A673 (cell line): ENCODE results near the gene SMIM7. TPM values are rescaled to one million over a fixed set of nuclear protein-coding genes. Genes with fewer than 3 reads are reported as not detected.

Source experiments
- BruUV-seq: library from RNA; stranded (reverse); fragments of 400-500 nt; replicated peaks from 2 replicates; lab custom pipeline; 2021; lab: Mats Ljungman, UMichigan
- CTCF ChIA-PET: fragments of 300-600 bp; sonication (Branson Sonifier 250); formaldehyde crosslinking; loops from one replicate; lab custom pipeline; 2022; ENCODE audit warnings: antibody characterized with exemption; lab: Charles Lee
- POLR2A ChIA-PET: fragments of 300-600 bp; sonication (Branson Sonifier 250); formaldehyde crosslinking; loops from one replicate; lab custom pipeline; 2022; ENCODE audit warnings: antibody characterized with exemption; ENCODE audit not compliant: low non-redundant PET; lab: Charles Lee
- DNase-seq: peaks from one replicate; pipeline ENCODE4 v3.0.0-alpha.2; 2015; ENCODE audit warnings: low spot score
- H3K27ac ChIP-seq: fragments of 200-600 bp; sonication (generic); 2 replicates; pipeline ENCODE4 v1.5.1; 2016; ENCODE audit warnings: mixed run types, low read depth, mild to moderate bottlenecking, mixed read lengths, antibody characterized with exemption, low read length; ENCODE audit not compliant: poor library complexity, severe bottlenecking
- H3K27me3 ChIP-seq: fragments of 200-600 bp; sonication (generic); replicated peaks from 2 replicates; pipeline ENCODE4 v1.6.1; 2017; ENCODE audit warnings: mixed run types, low read depth, mild to moderate bottlenecking, mixed read lengths, antibody characterized with exemption, low read length; ENCODE audit not compliant: insufficient read depth, poor library complexity
- H3K36me3 ChIP-seq: fragments of 200-600 bp; sonication (generic); 2 replicates; pipeline ENCODE4 v1.6.1; 2016; ENCODE audit warnings: mixed run types, mild to moderate bottlenecking, mixed read lengths, antibody characterized with exemption, low read length; ENCODE audit not compliant: insufficient read depth, poor library complexity, severe bottlenecking
- H3K4me1 ChIP-seq: fragments of 200-600 bp; sonication (generic); 2 replicates; pipeline ENCODE4 v1.6.1; 2017; ENCODE audit warnings: mixed run types, mild to moderate bottlenecking, mixed read lengths, antibody characterized with exemption, low read length; ENCODE audit not compliant: insufficient read depth, poor library complexity, severe bottlenecking
- H3K4me3 ChIP-seq: fragments of 200-600 bp; sonication (generic); 2 replicates; pipeline ENCODE4 v1.5.1; 2016; ENCODE audit warnings: low read depth, mixed run types, mild to moderate bottlenecking, mixed read lengths, low read length; ENCODE audit not compliant: poor library complexity, severe bottlenecking
- H3K9me3 ChIP-seq: fragments of 200-600 bp; sonication (generic); 2 replicates; pipeline ENCODE4 v1.6.1; 2016; ENCODE audit warnings: mixed run types, low read depth, mild to moderate bottlenecking, mixed read lengths, antibody characterized with exemption, low read length; ENCODE audit not compliant: poor library complexity, severe bottlenecking
- EZH2 ChIP-seq: fragments of 200-600 bp; sonication (generic); IDR thresholded peaks from 2 replicates; pipeline ENCODE4 v1.6.1; 2017; ENCODE audit warnings: borderline replicate concordance, low read depth, mild to moderate bottlenecking, mixed read lengths, antibody characterized with exemption, low read length; ENCODE audit not compliant: poor library complexity, severe bottlenecking
- intact Hi-C: fragments of 100-400 bp; cut with micrococcal nuclease; formaldehyde crosslinking; loops from one replicate; pipeline ENCODE4 v1.10.0; 2022; ENCODE audit not compliant: unreplicated experiment
- total RNA-seq: library from RNA; stranded (reverse); gene quantifications from 2 replicates; pipeline ENCODE4 v1.2.3, GENCODE V29; 2021
- TF ChIP-seq, protein P1 (sequence below): fragments of 300-800, 200-600 bp; sonication (generic); conservative IDR thresholded peaks from 2 replicates; pipeline ENCODE4 v1.5.1; 2017; ENCODE audit warnings: low read depth, mild to moderate bottlenecking, antibody characterized with exemption, low read length, moderate library complexity, mixed read lengths

SMIM7 gene
- total RNA-seq, 1 experiment from 2014 or later: 82.7 TPM

DNA sequence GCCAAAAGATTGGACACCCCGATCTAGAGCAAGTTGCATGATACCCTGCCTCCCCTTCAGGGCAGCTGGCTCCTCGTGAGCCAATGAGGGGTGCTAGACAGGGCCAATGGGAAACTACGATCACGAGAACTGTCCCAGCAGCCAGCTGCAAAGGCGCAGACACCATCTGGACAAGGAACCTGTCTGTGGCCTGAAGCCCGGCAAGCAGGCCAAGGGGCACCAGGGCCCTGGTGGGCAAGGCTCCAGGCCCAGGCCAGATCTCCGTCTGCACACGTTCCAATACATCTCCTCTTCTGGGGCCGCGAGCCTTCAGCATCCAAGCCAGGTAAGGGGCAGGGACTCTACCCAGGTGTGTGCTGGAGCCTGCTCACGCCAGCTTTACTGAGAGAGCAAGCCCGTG is 52.1 kb downstream of the SMIM7 start:
- H3K27ac ChIP-seq: no peak overlapping the region
- no peaks in the 10 kb centered on the region for H3K27me3 ChIP-seq
- no peak for DNase-seq
- ChIA-PET CTCF (no interaction called here), POLR2A (no interaction called here)
- no TSS peak for BruUV-seq
- TF ChIP-seq, protein P1, sequence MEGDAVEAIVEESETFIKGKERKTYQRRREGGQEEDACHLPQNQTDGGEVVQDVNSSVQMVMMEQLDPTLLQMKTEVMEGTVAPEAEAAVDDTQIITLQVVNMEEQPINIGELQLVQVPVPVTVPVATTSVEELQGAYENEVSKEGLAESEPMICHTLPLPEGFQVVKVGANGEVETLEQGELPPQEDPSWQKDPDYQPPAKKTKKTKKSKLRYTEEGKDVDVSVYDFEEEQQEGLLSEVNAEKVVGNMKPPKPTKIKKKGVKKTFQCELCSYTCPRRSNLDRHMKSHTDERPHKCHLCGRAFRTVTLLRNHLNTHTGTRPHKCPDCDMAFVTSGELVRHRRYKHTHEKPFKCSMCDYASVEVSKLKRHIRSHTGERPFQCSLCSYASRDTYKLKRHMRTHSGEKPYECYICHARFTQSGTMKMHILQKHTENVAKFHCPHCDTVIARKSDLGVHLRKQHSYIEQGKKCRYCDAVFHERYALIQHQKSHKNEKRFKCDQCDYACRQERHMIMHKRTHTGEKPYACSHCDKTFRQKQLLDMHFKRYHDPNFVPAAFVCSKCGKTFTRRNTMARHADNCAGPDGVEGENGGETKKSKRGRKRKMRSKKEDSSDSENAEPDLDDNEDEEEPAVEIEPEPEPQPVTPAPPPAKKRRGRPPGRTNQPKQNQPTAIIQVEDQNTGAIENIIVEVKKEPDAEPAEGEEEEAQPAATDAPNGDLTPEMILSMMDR: no peak
- no peak for TF ChIP-seq EZH2
- no peaks in the 10 kb centered on the region for H3K9me3 ChIP-seq
- intact Hi-C loops: no loop called here
- H3K4me1 ChIP-seq: peaks cover 18% of the 10 kb centered on the region
- no peaks in the 10 kb centered on the region for H3K36me3 ChIP-seq
- no peak overlapping the region for H3K4me3 ChIP-seq

GRCh38 chr19:16605553-16605994 is 54.4 kb downstream of the SMIM7 start:
- Histone ChIP-seq H3K4me1 (peaks cover 7% of the 10 kb centered on the region), H3K36me3 (no peaks in the 10 kb centered on the region), H3K4me3 (no peak overlapping the region), H3K27ac (no peak overlapping the region), H3K27me3 (no peaks in the 10 kb centered on the region), H3K9me3 (no peaks in the 10 kb centered on the region)
- CTCF ChIA-PET: no interaction called here
- TF ChIP-seq, protein P1: no peak
- TF ChIP-seq EZH2: no peak
- BruUV-seq: no TSS peak
- POLR2A ChIA-PET: no interaction called here
- intact Hi-C loops: no loop called here
- DNase-seq: no peak

- POLR2A ChIA-PET: no interaction called here
- Histone ChIP-seq H3K27ac (no peak overlapping the region), H3K27me3 (no peaks in the 10 kb centered on the region), H3K4me3 (no peak overlapping the region), H3K36me3 (no peaks in the 10 kb centered on the region), H3K4me1 (peaks cover 7% of the 10 kb centered on the region), H3K9me3 (no peaks in the 10 kb centered on the region)
- no TSS peak for BruUV-seq
- CTCF ChIA-PET: no interaction called here
- TF ChIP-seq EZH2: no peak
- intact Hi-C loops: no loop called here
- DNase-seq: no peak
These were observed 54.8 kb downstream of the SMIM7 start for GRCh38 chr19:16605115-16605514.

DNA sequence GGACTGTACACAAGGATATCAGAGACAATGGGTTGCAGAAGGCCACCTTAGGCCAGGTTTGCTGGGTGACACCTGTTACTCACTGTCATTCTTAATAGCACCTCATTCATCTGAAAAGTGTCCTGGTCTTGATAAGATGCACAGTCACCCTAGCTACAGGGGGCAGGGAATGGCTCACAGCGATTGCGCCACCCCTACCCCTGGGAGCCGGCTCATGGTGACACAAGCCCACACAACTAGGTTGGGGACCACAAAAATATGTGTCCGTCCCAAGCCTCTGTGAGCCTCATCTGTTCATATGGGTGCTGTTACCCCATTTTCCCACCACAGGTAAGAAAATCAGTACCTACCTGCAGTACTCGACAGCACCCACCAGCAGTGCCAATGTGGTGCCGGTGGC is 55.3 kb downstream of the SMIM7 start:
- no peaks in the 10 kb centered on the region for H3K9me3 ChIP-seq
- intact Hi-C loops: no loop called here
- TF ChIP-seq EZH2: no peak
- TF ChIP-seq, protein P1: no peak
- H3K27ac ChIP-seq: no peak overlapping the region
- no peaks in the 10 kb centered on the region for H3K36me3 ChIP-seq
- no peak for DNase-seq
- peaks cover 7% of the 10 kb centered on the region for H3K4me1 ChIP-seq
- no peaks in the 10 kb centered on the region for H3K27me3 ChIP-seq
- BruUV-seq: no TSS peak
- ChIA-PET CTCF (no interaction called here), POLR2A (no interaction called here)
- H3K4me3 ChIP-seq: no peak overlapping the region
